B cell (primary cell): ENCODE data around the gene TBC1D22A. TPM values are rescaled to one million over a fixed set of nuclear protein-coding genes. Genes with fewer than 3 reads are reported as not detected.
A peak's percentile ranks its signal among the peaks of the same experiment; 100 is the strongest.

Experiments used
- ATAC-seq: fragments of 200-7000 bp; cut with Tn5 transposase; one replicate; pipeline ENCODE4 v1.10.0; 2021; ENCODE audit warnings: low read depth, mild to moderate bottlenecking, moderate number of reproducible peaks, moderate library complexity
- CTCF ChIA-PET: fragments of 350-600 bp; sonication (Branson Sonifier 250); formaldehyde crosslinking; loops from one replicate; lab custom pipeline; 2021; ENCODE audit warnings: antibody characterized with exemption, inconsistent platforms; lab: Charles Lee
- POLR2A ChIA-PET: fragments of 350-600 bp; sonication (Branson Sonifier 250); formaldehyde crosslinking; loops from one replicate; lab custom pipeline; 2021; ENCODE audit warnings: antibody characterized with exemption; lab: Charles Lee
- DNase-seq: peaks from one replicate; pipeline ENCODE4 v3.0.0; 2013
- H2AFZ ChIP-seq: 2 replicates; pipeline ENCODE4 v1.6.1; 2012; ENCODE audit warnings: mild to moderate bottlenecking, low read depth, low read length; ENCODE audit not compliant: insufficient read depth, poor library complexity, severe bottlenecking
- H3K27ac ChIP-seq, 2 donors: 1 replicate in 1 of 2; 2 replicates in 1 of 2; pipeline ENCODE4 v1.5.1; 2012 to 2013; ENCODE audit warnings: low read length in 2 of 2, mild to moderate bottlenecking in 2 of 2, moderate library complexity in 1 of 2
- H3K27me3 ChIP-seq, 4 experiments: fragments of 200-600 bp in 1 of 4; sonication (generic) in 1 of 4; replicated peaks in 1 of 4; 1 replicate in 2 of 4; 2 replicates in 2 of 4; pipeline versions ENCODE4 v1.6.1 to v1.7.0; 2013 to 2016; ENCODE audit warnings: low read length in 3 of 4, mild to moderate bottlenecking in 2 of 4, mixed read lengths in 1 of 4, moderate library complexity in 1 of 4; ENCODE audit not compliant: insufficient read depth in 4 of 4, control insufficient read depth in 3 of 4; ENCODE audit errors: control extremely low read depth in 1 of 4
- H3K36me3 ChIP-seq, 2 experiments: replicated peaks in 1 of 2; 1 replicate in 1 of 2; 2 replicates in 1 of 2; pipeline versions ENCODE4 v1.6.1 to v1.7.1; 2013; ENCODE audit warnings: low read length in 1 of 2; ENCODE audit not compliant: insufficient read depth in 2 of 2, control insufficient read depth in 1 of 2; ENCODE audit errors: control extremely low read depth in 1 of 2, extremely low read depth in 1 of 2
- H3K4me1 ChIP-seq, 2 donors: fragments of 200-600 bp in 1 of 2; sonication (generic) in 1 of 2; 1 replicate in 1 of 2; 2 replicates in 1 of 2; pipeline versions ENCODE4 v1.5.1 to v1.6.1; 2013 to 2017; ENCODE audit warnings: low read length in 2 of 2; ENCODE audit not compliant: control insufficient read depth in 2 of 2, insufficient read depth in 2 of 2
- H3K4me2 ChIP-seq: replicated peaks from 2 replicates; pipeline ENCODE3; 2012; ENCODE audit warnings: mild to moderate bottlenecking, low read depth, low read length; ENCODE audit not compliant: poor library complexity, severe bottlenecking
- H3K4me3 ChIP-seq, 5 experiments: fragments of 200-600 bp in 1 of 5; sonication (generic) in 1 of 5; 1 replicate in 3 of 5; 2 replicates in 2 of 5; pipeline versions ENCODE4 v1.5.1 to v1.7.0; 2011 to 2016; ENCODE audit warnings: low read length in 4 of 5, mild to moderate bottlenecking in 4 of 5, low read depth in 2 of 5, control low read depth in 1 of 5, moderate library complexity in 1 of 5; ENCODE audit not compliant: insufficient read depth in 1 of 5; ENCODE audit errors: control extremely low read depth in 1 of 5, extremely low read depth in 1 of 5
- H3K79me2 ChIP-seq: fragments of 200-600 bp; sonication (generic); one replicate; pipeline ENCODE4 v1.6.0; 2016; ENCODE audit warnings: low read length; ENCODE audit not compliant: control insufficient read depth, insufficient read depth
- H3K9ac ChIP-seq: fragments of 200-600 bp; sonication (generic); 2 replicates; pipeline ENCODE4 v1.6.1; 2017; ENCODE audit warnings: mild to moderate bottlenecking, low read length, moderate library complexity
- H3K9me3 ChIP-seq, 3 donors: one replicate each; pipeline versions ENCODE4 v1.6.1 to v1.7.1; 2013; ENCODE audit warnings: low read length in 2 of 3; ENCODE audit not compliant: control insufficient read depth in 2 of 3, insufficient read depth in 1 of 3; ENCODE audit errors: control extremely low read depth in 1 of 3
- H4K20me1 ChIP-seq: 2 replicates; pipeline ENCODE4 v1.6.0; 2012; ENCODE audit warnings: mild to moderate bottlenecking, low read length; ENCODE audit not compliant: insufficient read depth, control insufficient read depth, poor library complexity, severe bottlenecking
- H3K27ac Mint-ChIP-seq: one replicate; pipeline ENCODE4 v1.8.0; 2021; ENCODE audit warnings: mixed read lengths
- H3K27me3 Mint-ChIP-seq: one replicate; pipeline ENCODE4 v1.8.0; 2021; ENCODE audit warnings: mixed read lengths
- H3K4me1 Mint-ChIP-seq: one replicate; pipeline ENCODE4 v1.8.0; 2021; ENCODE audit warnings: mixed read lengths
- H3K4me3 Mint-ChIP-seq: one replicate; pipeline ENCODE4 v1.8.0; 2021; ENCODE audit warnings: mixed read lengths
- H3K9me3 Mint-ChIP-seq: one replicate; pipeline ENCODE4 v1.8.0; 2022; ENCODE audit warnings: mixed read lengths; ENCODE audit not compliant: insufficient read depth
- EZH2 ChIP-seq: IDR thresholded peaks from 2 replicates; pipeline ENCODE4 v1.6.1; 2012; ENCODE audit warnings: borderline replicate concordance, low read depth, mild to moderate bottlenecking, moderate library complexity, low read length; ENCODE audit not compliant: insufficient read depth, poor library complexity, severe bottlenecking
- WGBS: methylation state at CpG from one replicate; pipeline ENCODE4 v1.1.5; 2013; ENCODE audit warnings: missing lambda C conversion rate; ENCODE audit not compliant: insufficient coverage; 5-methylcytosine and 5-hydroxymethylcytosine counted together
- intact Hi-C: fragments of 100-400 bp; cut with micrococcal nuclease; formaldehyde crosslinking; loops from one replicate; pipeline ENCODE4 v1.10.0; 2022
- polyA plus RNA-seq: library from polyadenylated mRNA; depleted of rRNA; stranded (reverse); fragments of >200 nt; gene quantifications from 2 replicates; pipeline ENCODE4 v1.2.3, GENCODE V29; 2012
- total RNA-seq, 2 donors: library from RNA; stranded (reverse); fragments of 120-200 nt in 1 of 2; gene quantifications; 1 replicate in 1 of 2; 2 replicates in 1 of 2; pipeline versions ENCODE4 v1.2.3 to v1.2.4, GENCODE V29; 2013 to 2022
- TF ChIP-seq, protein P1 (sequence below): fragments of 200-600 bp; IDR thresholded peaks from one replicate; pipeline ENCODE4 v1.8.0; 2022; ENCODE audit warnings: antibody characterized with exemption, mild to moderate bottlenecking

Gene TBC1D22A
- total and polyA plus RNA-seq, 2 donors (not counting 1 experiment from before 2014, with no cell fraction given), result 73.8 to 128 TPM

DNA sequence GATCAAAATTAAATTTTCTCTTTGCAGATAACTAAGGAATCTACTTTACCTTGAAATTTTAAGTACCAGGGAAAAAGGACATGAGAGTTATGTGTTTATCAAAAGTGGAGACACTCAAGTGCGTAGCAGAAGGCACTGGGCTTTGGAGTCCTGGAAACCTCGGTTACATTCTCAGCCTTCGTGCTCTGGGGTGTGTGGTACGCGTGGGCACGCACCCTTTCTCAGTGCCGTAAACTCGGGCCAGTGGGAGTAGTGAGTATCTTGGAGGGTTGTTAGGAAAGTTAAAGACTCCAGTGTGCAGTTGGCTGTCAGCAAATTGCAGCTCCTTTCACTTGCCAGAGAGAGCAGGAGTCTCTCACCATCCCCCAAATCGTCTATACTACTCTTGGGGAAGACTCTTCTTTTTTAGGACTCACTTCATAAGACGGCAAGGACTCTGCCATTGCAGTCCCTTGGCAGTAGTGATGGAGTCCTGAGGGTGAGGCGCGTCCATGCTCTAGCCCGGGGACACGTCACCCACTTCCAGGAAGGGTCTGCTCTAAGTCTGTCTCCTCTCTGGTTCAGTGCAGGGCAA is 171.8 kb downstream of the TBC1D22A start:
- H3K79me2 ChIP-seq, result peaks cover 74% of the 10 kb centered on the region
- 97% methylated on average over 13 of the region's 14 CpGs for WGBS
- H3K4me2 ChIP-seq, result no peak overlapping the region

DNA sequence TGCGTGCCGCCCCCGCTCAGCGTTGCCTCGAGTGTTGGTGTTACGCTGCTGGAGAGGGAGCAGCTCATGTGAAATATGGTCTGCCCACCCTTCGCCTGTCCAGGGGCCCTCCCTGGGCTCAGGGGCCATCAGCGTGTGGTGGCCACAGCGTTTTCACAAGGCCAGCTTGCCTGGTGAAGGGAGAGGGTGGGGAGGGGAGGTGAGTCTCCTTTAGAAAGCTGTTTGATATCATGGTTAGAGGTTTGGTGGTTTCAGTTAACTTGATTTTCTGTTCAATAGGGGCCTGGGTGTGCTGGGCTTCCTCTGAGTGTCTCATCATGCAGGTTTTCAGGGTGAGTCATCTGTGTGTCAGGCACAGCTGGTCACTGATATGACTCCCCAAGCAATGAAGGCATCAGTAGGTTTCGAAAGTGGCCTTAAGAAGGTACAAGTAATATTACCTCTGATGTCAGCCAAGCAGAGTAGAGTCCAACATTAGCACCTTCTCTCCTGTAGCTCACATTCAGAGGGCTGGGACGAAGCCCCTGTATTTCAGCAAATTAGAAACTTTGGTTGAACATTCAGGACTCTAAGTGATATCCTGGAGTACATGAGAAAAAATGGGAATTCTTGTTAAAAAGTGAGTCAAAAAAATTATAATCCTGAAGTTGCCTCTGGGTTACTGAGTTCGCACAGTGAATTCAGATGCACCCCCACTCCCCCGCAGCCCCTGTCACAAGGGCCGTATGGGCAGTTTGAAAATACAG is 172.5 kb downstream of the TBC1D22A start:
- Histone ChIP-seq H3K4me2 (no peak overlapping the region), H3K27me3 (no peaks in the 10 kb centered on the region), H4K20me1 (peaks cover 80% of the 10 kb centered on the region), H3K4me3 (no peak overlapping the region), H3K79me2 (peaks cover 74% of the 10 kb centered on the region), H3K4me1 (no peaks in the 10 kb centered on the region), H3K9me3 (peaks cover 0 to 3% (median 0%) of the 10 kb centered on the region in 3 donors), H2AFZ (no peak overlapping the region), H3K27ac (no peak overlapping the region), H3K36me3 (peaks cover 0 to 52% of the 10 kb centered on the region in 2 experiments), H3K9ac (no peak overlapping the region)
- DNase-seq (no peak), ATAC-seq (no peak)
- Mint-ChIP-seq H3K27me3 (no peaks in the 10 kb centered on the region), H3K4me3 (no peak overlapping the region), H3K9me3 (no peaks in the 10 kb centered on the region), H3K27ac (peak overlapping the region; percentile 61), H3K4me1 (peaks cover 14% of the 10 kb centered on the region)
- POLR2A ChIA-PET, result no interaction called here
- CTCF ChIA-PET, result no interaction called here
- WGBS, result 91% methylated on average over 12 of the region's 14 CpGs
- intact Hi-C loops, result no loop called here
- no peak for TF ChIP-seq EZH2
- TF ChIP-seq, protein P1, sequence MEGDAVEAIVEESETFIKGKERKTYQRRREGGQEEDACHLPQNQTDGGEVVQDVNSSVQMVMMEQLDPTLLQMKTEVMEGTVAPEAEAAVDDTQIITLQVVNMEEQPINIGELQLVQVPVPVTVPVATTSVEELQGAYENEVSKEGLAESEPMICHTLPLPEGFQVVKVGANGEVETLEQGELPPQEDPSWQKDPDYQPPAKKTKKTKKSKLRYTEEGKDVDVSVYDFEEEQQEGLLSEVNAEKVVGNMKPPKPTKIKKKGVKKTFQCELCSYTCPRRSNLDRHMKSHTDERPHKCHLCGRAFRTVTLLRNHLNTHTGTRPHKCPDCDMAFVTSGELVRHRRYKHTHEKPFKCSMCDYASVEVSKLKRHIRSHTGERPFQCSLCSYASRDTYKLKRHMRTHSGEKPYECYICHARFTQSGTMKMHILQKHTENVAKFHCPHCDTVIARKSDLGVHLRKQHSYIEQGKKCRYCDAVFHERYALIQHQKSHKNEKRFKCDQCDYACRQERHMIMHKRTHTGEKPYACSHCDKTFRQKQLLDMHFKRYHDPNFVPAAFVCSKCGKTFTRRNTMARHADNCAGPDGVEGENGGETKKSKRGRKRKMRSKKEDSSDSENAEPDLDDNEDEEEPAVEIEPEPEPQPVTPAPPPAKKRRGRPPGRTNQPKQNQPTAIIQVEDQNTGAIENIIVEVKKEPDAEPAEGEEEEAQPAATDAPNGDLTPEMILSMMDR, result no peak

More for the DNA sequence above, 171.8 kb downstream of the TBC1D22A start:
- H2AFZ ChIP-seq, result no peak overlapping the region
- H3K9me3 Mint-ChIP-seq, result no peaks in the 10 kb centered on the region
- CTCF ChIA-PET, result no interaction called here
- no peak overlapping the region for H3K9ac ChIP-seq
- H3K4me1 ChIP-seq, result no peaks in the 10 kb centered on the region
- ATAC-seq, result no peak
- H3K27ac Mint-ChIP-seq, result no peak overlapping the region
- POLR2A ChIA-PET, result no interaction called here
- TF ChIP-seq, protein P1, result no peak
- no peak for TF ChIP-seq EZH2
- no peak for DNase-seq
- H3K9me3 ChIP-seq, result peaks cover 0 to 3% (median 0%) of the 10 kb centered on the region in 3 donors
- H3K27me3 ChIP-seq, result no peaks in the 10 kb centered on the region
- H3K27ac ChIP-seq, result no peak overlapping the region
- no peak overlapping the region for H3K4me3 Mint-ChIP-seq
- no peaks in the 10 kb centered on the region for H3K27me3 Mint-ChIP-seq
- peaks cover 0 to 52% of the 10 kb centered on the region in 2 experiments for H3K36me3 ChIP-seq
- H4K20me1 ChIP-seq, result peaks cover 83% of the 10 kb centered on the region
- intact Hi-C loops, result no loop called here
- peaks cover 12% of the 10 kb centered on the region for H3K4me1 Mint-ChIP-seq
- no peak overlapping the region for H3K4me3 ChIP-seq
